K562 (cell line): ENCODE measurements around the gene CBFA2T2. TPM values are rescaled to one million over a fixed set of nuclear protein-coding genes. Genes with fewer than 3 reads are reported as not detected.

Experiments
- ETV5 ChIP-seq: sonication (generic); formaldehyde crosslinking; IDR thresholded peaks from 2 replicates; pipeline ENCODE4 v1.4.0; 2020; ENCODE audit warnings: low read depth, mild to moderate bottlenecking, missing genetic modification reagents
- FOSL1 ChIP-seq: fragments of 200-800 bp; sonication (Bioruptor generic); conservative IDR thresholded peaks from 2 replicates; pipeline ENCODE4 v1.6.1; 2016; ENCODE audit warnings: missing genetic modification characterization, missing compliant biosample characterization
- GATAD2A ChIP-seq: fragments of 450-650 bp; IDR thresholded peaks from 2 replicates; pipeline ENCODE4 v1.6.1; 2017
- ILF3 ChIP-seq: fragments of 450-650 bp; IDR thresholded peaks from 2 replicates; pipeline ENCODE4 v1.6.1; 2018; ENCODE audit warnings: antibody characterized with exemption, mild to moderate bottlenecking, moderate library complexity, borderline replicate concordance
- JUND ChIP-seq, 2 experiments: IDR thresholded peaks; 2 replicates in 1 of 2; 3 replicates in 1 of 2; pipeline ENCODE4 v1.6.1; 2011; ENCODE audit warnings: borderline replicate concordance in 2 of 2, low read depth in 2 of 2, low read length in 2 of 2, improper control_type of control experiment in 1 of 2, missing biosample characterization in 1 of 2, missing genetic modification characterization in 1 of 2, missing genetic modification reagents in 1 of 2
- MLLT1 ChIP-seq, 2 experiments: fragments of 450-650 bp; IDR thresholded peaks; 2 replicates each; pipeline ENCODE4 v1.6.1; 2016
- MYC ChIP-seq, 2 experiments: fragments of 250-450 bp in 1 of 2; sonication (Bioruptor Pico) in 1 of 2; IDR thresholded peaks; 2 replicates each; pipeline versions ENCODE4 v1.5.1 to v1.6.1; 2012 to 2021; ENCODE audit warnings: low read depth in 2 of 2, borderline replicate concordance in 1 of 2, improper control_type of control experiment in 1 of 2, low read length in 1 of 2, mild to moderate bottlenecking in 1 of 2, moderate library complexity in 1 of 2
- NR2C2 ChIP-seq, 2 experiments: fragments of 200-800 bp in 1 of 2; sonication (Bioruptor generic) in 1 of 2; sonication (generic) in 1 of 2; formaldehyde crosslinking in 1 of 2; IDR thresholded peaks; 2 replicates each; pipeline versions ENCODE4 v1.6.1 to v1.8.0; 2016 to 2022; ENCODE audit warnings: mild to moderate bottlenecking in 1 of 2, missing compliant biosample characterization in 1 of 2, missing genetic modification characterization in 1 of 2, missing genetic modification reagents in 1 of 2
- PHF8 ChIP-seq: fragments of 200-600 bp; sonication (generic); IDR thresholded peaks from 2 replicates; pipeline ENCODE4 v1.6.1; 2012; ENCODE audit warnings: mixed run types, mild to moderate bottlenecking, inconsistent platforms, low read length, moderate library complexity, borderline replicate concordance
- SAFB2 ChIP-seq: fragments of 200-400 bp; formaldehyde crosslinking; IDR thresholded peaks from 2 replicates; pipeline ENCODE4 v1.6.1; 2018; ENCODE audit warnings: borderline replicate concordance, low read length, low read depth, moderate library complexity; ENCODE audit not compliant: severe bottlenecking
- SMARCE1 ChIP-seq: fragments of 450-650 bp; IDR thresholded peaks from 2 replicates; pipeline ENCODE4 v1.7.1; 2016; ENCODE audit warnings: mild to moderate bottlenecking
- ZNF197 ChIP-seq: fragments of 200-800 bp; sonication (Bioruptor generic); IDR thresholded peaks from 2 replicates; pipeline ENCODE4 v1.6.1; 2016; ENCODE audit warnings: low read depth, missing genetic modification characterization, missing compliant biosample characterization
- polyA plus RNA-seq, 8 experiments: library from polyadenylated mRNA; depleted of rRNA in 4 of 8; stranded (reverse) in 5 of 8; unstranded in 3 of 8; fragments of >200 nt; fragmentation: Nextera tagmentation in 2 of 8; fragmentation: Illumina TruSeq in 1 of 8; extraction: Ambion mirVana in 2 of 8; extraction: Trizol in 1 of 8; gene quantifications; 2 replicates each; pipeline versions ENCODE4 v1.2.1 to v1.2.3, GENCODE V29; 2011 to 2014; ENCODE audit warnings: inconsistent platforms in 1 of 8, missing spikeins in 1 of 8
- total RNA-seq, 7 experiments: library from RNA; depleted of rRNA in 6 of 7; stranded (reverse); fragments of >200 nt in 6 of 7; fragmentation: Illumina TruSeq in 2 of 7; extraction: Trizol in 2 of 7; gene quantifications; 2 replicates each; pipeline versions ENCODE4 v1.2.1 to v1.2.3, GENCODE V29; 2011 to 2021; ENCODE audit warnings: low replicate concordance in 1 of 7
- TF ChIP-seq, protein P1 (sequence below), 2 experiments: fragments of 450-650 bp in 1 of 2; sonication (generic) in 1 of 2; formaldehyde crosslinking in 1 of 2; IDR thresholded peaks; 2 replicates each; pipeline versions ENCODE4 v1.7.1 to v1.9.0; 2016 to 2022; ENCODE audit warnings: inconsistent platforms in 1 of 2, mild to moderate bottlenecking in 1 of 2, missing genetic modification reagents in 1 of 2

The CBFA2T2 gene
- total and polyA plus RNA-seq, 9 of the 15 experiments (the other 6 are each of a cell fraction or from before 2014, with no cell fraction given) = 0.27 to 9.6 (median 5.8) TPM

GRCh38 chr20:33673410-33674293, 183.8 kb downstream of the CBFA2T2 start (continued):
- TF ChIP-seq ETV5 = 0 out of 2 replicates have a peak, but pooled peaks have one; percentile 14
- peak; percentile 49; the same call in 1 of the 2 replicates for TF ChIP-seq JUND (IDR thresholded peaks at IDR 0.05; ENCODE audit: borderline replicate concordance, low read depth, low read length)
- TF ChIP-seq JUND (tag; IDR thresholded peaks at IDR 0.05; ENCODE audit: borderline replicate concordance, low read depth, low read length) = no peak
- no peak for TF ChIP-seq ILF3
- TF ChIP-seq PHF8 = peak; percentile 57; the same call in 1 of the 2 replicates
- TF ChIP-seq ZNF197 (CRISPR knock-in tag) = no peak
- no peak for TF ChIP-seq NR2C2 (CRISPR knock-in tag; IDR thresholded peaks at IDR 0.05)
- 0 out of 2 replicates have a peak, but pooled peaks have one; percentile 12 for TF ChIP-seq NR2C2 (tag; IDR thresholded peaks at IDR 0.05)
- TF ChIP-seq GATAD2A = 0 out of 2 replicates have a peak, but pooled peaks have one; percentile 16
- TF ChIP-seq MYC (IDR thresholded peaks at IDR 0.05; ENCODE audit: low read depth, low read length) = no peak; the same call in 1 of the 2 replicates
- TF ChIP-seq MYC (CRISPR knock-in tag; IDR thresholded peaks at IDR 0.05; ENCODE audit: borderline replicate concordance, low read depth) = peak; percentile 32; the same call in 1 of the 2 replicates
- TF ChIP-seq MLLT1 (IDR thresholded peaks at IDR 0.05) = peak in 1 of 2 experiments; percentile 60; a peak in 1 of 4 replicates
- TF ChIP-seq SAFB2 = no peak
- TF ChIP-seq FOSL1 (tag) = peak; percentile 19
- TF ChIP-seq, protein P1, sequence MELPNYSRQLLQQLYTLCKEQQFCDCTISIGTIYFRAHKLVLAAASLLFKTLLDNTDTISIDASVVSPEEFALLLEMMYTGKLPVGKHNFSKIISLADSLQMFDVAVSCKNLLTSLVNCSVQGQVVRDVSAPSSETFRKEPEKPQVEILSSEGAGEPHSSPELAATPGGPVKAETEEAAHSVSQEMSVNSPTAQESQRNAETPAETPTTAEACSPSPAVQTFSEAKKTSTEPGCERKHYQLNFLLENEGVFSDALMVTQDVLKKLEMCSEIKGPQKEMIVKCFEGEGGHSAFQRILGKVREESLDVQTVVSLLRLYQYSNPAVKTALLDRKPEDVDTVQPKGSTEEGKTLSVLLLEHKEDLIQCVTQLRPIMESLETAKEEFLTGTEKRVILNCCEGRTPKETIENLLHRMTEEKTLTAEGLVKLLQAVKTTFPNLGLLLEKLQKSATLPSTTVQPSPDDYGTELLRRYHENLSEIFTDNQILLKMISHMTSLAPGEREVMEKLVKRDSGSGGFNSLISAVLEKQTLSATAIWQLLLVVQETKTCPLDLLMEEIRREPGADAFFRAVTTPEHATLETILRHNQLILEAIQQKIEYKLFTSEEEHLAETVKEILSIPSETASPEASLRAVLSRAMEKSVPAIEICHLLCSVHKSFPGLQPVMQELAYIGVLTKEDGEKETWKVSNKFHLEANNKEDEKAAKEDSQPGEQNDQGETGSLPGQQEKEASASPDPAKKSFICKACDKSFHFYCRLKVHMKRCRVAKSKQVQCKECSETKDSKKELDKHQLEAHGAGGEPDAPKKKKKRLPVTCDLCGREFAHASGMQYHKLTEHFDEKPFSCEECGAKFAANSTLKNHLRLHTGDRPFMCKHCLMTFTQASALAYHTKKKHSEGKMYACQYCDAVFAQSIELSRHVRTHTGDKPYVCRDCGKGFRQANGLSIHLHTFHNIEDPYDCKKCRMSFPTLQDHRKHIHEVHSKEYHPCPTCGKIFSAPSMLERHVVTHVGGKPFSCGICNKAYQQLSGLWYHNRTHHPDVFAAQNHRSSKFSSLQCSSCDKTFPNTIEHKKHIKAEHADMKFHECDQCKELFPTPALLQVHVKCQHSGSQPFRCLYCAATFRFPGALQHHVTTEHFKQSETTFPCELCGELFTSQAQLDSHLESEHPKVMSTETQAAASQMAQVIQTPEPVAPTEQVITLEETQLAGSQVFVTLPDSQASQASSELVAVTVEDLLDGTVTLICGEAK (IDR thresholded peaks at IDR 0.05) = peak; percentile 18; the same call in 1 of the 2 replicates
- TF ChIP-seq, protein P1 (CRISPR knock-in tag; IDR thresholded peaks at IDR 0.05) = no peak
- TF ChIP-seq SMARCE1 = peak; percentile 33; the same call in 1 of the 2 replicates
